Caco-2 (cell line): ENCODE measurements around the gene KRTAP20-2. TPM values are rescaled to one million over a fixed set of nuclear protein-coding genes. Genes with fewer than 3 reads are reported as not detected.

Experiments
- BruUV-seq: library from RNA; stranded (reverse); fragments of 400-500 nt; replicated peaks from 2 replicates; lab custom pipeline; 2021; lab: Mats Ljungman, UMichigan
- CTCF ChIA-PET: fragments of 300-600 bp; sonication (Branson Sonifier 250); formaldehyde crosslinking; loops from one replicate; lab custom pipeline; 2022; ENCODE audit warnings: antibody characterized with exemption; lab: Charles Lee
- POLR2A ChIA-PET: fragments of 300-600 bp; sonication (Branson Sonifier 250); formaldehyde crosslinking; loops from one replicate; lab custom pipeline; 2022; ENCODE audit warnings: antibody characterized with exemption; lab: Charles Lee
- DNase-seq, 2 experiments: peaks; one replicate each; pipeline versions ENCODE4 v3.0.0 to v3.0.0-alpha.2; 2020 to 2022
- H3K27me3 ChIP-seq: replicated peaks from 2 replicates; pipeline ENCODE4 v1.6.0; 2011; ENCODE audit warnings: low read length; ENCODE audit not compliant: control insufficient read depth, insufficient read depth
- H3K36me3 ChIP-seq: 2 replicates; pipeline ENCODE4 v1.5.1; 2011; ENCODE audit warnings: low read length; ENCODE audit not compliant: control insufficient read depth, insufficient read depth
- H3K4me1 ChIP-seq: fragments of 250-450 bp; sonication (Bioruptor Pico); 2 replicates; pipeline ENCODE4 v1.5.1; 2020; ENCODE audit warnings: mild to moderate bottlenecking
- H3K4me3 ChIP-seq: 2 replicates; pipeline ENCODE4 v1.5.1; 2011; ENCODE audit warnings: low read depth, mild to moderate bottlenecking, control low read depth, low read length
- H3K9me3 ChIP-seq: fragments of 250-450 bp; sonication (Bioruptor Pico); 2 replicates; pipeline ENCODE4 v1.5.1; 2020; ENCODE audit warnings: mild to moderate bottlenecking, moderate library complexity
- H3K27ac Mint-ChIP-seq: one replicate; pipeline ENCODE4 v1.8.0; 2022; ENCODE audit warnings: mixed read lengths; ENCODE audit not compliant: unreplicated experiment
- H3K27me3 Mint-ChIP-seq: one replicate; pipeline ENCODE4 v1.8.0; 2022; ENCODE audit warnings: mixed read lengths; ENCODE audit not compliant: insufficient read depth, unreplicated experiment
- H3K36me3 Mint-ChIP-seq: one replicate; pipeline ENCODE4 v1.8.0; 2022; ENCODE audit warnings: mild to moderate bottlenecking, mixed read lengths; ENCODE audit not compliant: insufficient read depth, unreplicated experiment
- H3K4me1 Mint-ChIP-seq: one replicate; pipeline ENCODE4 v1.8.0; 2022; ENCODE audit warnings: low read depth, mixed read lengths; ENCODE audit not compliant: unreplicated experiment
- H3K4me3 Mint-ChIP-seq: one replicate; pipeline ENCODE4 v1.8.0; 2022; ENCODE audit warnings: mild to moderate bottlenecking, moderate library complexity, mixed read lengths; ENCODE audit not compliant: unreplicated experiment
- H3K9me3 Mint-ChIP-seq: one replicate; pipeline ENCODE4 v1.8.0; 2022; ENCODE audit warnings: mixed read lengths; ENCODE audit not compliant: unreplicated experiment
- CTCF ChIP-seq, 2 experiments: fragments of 200-600 bp in 1 of 2; IDR thresholded peaks; 1 replicate in 1 of 2; 2 replicates in 1 of 2; pipeline versions ENCODE4 v1.5.1 to v1.8.0; 2011 to 2022; ENCODE audit warnings: antibody characterized with exemption in 1 of 2, control low read depth in 1 of 2, inconsistent platforms in 1 of 2, low read depth in 1 of 2, low read length in 1 of 2, mild to moderate bottlenecking in 1 of 2, moderate library complexity in 1 of 2; ENCODE audit not compliant: insufficient read depth in 1 of 2, severe bottlenecking in 1 of 2, unreplicated experiment in 1 of 2
- intact Hi-C: fragments of 100-400 bp; cut with micrococcal nuclease; formaldehyde crosslinking; loops from one replicate; pipeline ENCODE4 v1.10.0; 2022; ENCODE audit not compliant: unreplicated experiment
- total RNA-seq: library from RNA; stranded (reverse); gene quantifications from 2 replicates; pipeline ENCODE4 v1.2.3, GENCODE V29; 2022

The KRTAP20-2 gene
- total RNA-seq, 1 experiment from 2014 or later: not detected

GRCh38 chr21:30612132-30612531 is 22.9 kb upstream of the KRTAP20-2 start:
- no peaks in the 10 kb centered on the region for H3K9me3 ChIP-seq
- H3K9me3 Mint-ChIP-seq: peaks cover 8% of the 10 kb centered on the region
- POLR2A ChIA-PET: no interaction called here

GRCh38 chr21:30613836-30614235 is 21.2 kb upstream of the KRTAP20-2 start, which contains the start of gene KRTAP6-1:
Gene KRTAP6-1 (minus strand): TSS chr21:30613930. CDS start chr21:30613904, 26 bp downstream.
- Mint-ChIP-seq H3K27ac (no peak within 1 kb of the TSS), H3K36me3 (no peaks in the 10 kb centered on the region), H3K9me3 (peaks cover 8% of the 10 kb centered on the region), H3K27me3 (no peaks in the 10 kb centered on the region), H3K4me3 (no peak within 1 kb of the TSS), H3K4me1 (no peaks in the 10 kb centered on the region)
- Histone ChIP-seq H3K27me3 (no peaks in the 10 kb centered on the region), H3K4me1 (no peaks in the 10 kb centered on the region), H3K4me3 (no peak within 1 kb of the TSS), H3K9me3 (no peaks in the 10 kb centered on the region), H3K36me3 (no peaks in the 10 kb centered on the region)
- CTCF ChIA-PET: no interaction called here
- no peak for DNase-seq
- no TSS peak for BruUV-seq
- intact Hi-C loops: no loop called here
- no peak for TF ChIP-seq CTCF (IDR thresholded peaks at IDR 0.05; ENCODE audit: insufficient read depth in 1 of 2, low read depth in 1 of 2, low read length in 1 of 2, severe bottlenecking in 1 of 2, unreplicated experiment in 1 of 2)
- POLR2A ChIA-PET: no interaction called here

More at GRCh38 chr21:30612132-30612531, 22.9 kb upstream of the KRTAP20-2 start:
- DNase-seq: no peak
- Histone ChIP-seq H3K36me3 (no peaks in the 10 kb centered on the region), H3K4me3 (no peak overlapping the region), H3K4me1 (no peaks in the 10 kb centered on the region), H3K27me3 (no peaks in the 10 kb centered on the region)
- Mint-ChIP-seq H3K27me3 (no peaks in the 10 kb centered on the region), H3K4me1 (no peaks in the 10 kb centered on the region), H3K36me3 (no peaks in the 10 kb centered on the region), H3K27ac (no peak overlapping the region), H3K4me3 (no peak overlapping the region)
- BruUV-seq: no TSS peak
- CTCF ChIA-PET: no interaction called here
- TF ChIP-seq CTCF (IDR thresholded peaks at IDR 0.05; ENCODE audit: insufficient read depth in 1 of 2, low read depth in 1 of 2, low read length in 1 of 2, severe bottlenecking in 1 of 2, unreplicated experiment in 1 of 2): no peak
- intact Hi-C loops: no loop called here

DNA sequence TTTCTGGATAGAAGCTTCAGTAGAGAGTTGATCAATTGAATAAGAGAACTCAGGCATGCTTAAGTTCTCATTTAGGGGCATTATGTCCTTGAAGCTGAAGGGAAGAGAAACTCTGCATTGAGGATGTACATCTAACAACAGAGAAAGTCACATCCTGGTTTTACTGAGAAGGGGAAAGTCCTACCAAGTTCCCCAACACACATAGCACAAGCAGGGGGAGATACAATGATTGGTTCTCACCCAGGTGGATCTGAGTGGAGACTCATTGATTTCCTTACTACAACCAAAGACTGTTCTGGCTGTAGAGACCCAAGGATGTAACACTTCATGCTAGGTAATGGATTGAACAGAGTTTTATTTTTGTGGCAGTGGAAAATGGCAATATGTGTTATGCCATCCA is 19.8 kb upstream of the KRTAP20-2 start:
- no TSS peak for BruUV-seq
- H3K36me3 ChIP-seq: no peaks in the 10 kb centered on the region
- TF ChIP-seq CTCF (IDR thresholded peaks at IDR 0.05; ENCODE audit: insufficient read depth in 1 of 2, low read depth in 1 of 2, low read length in 1 of 2, severe bottlenecking in 1 of 2, unreplicated experiment in 1 of 2): no peak
- CTCF ChIA-PET: no interaction called here
- Mint-ChIP-seq H3K4me3 (no peak overlapping the region), H3K36me3 (no peaks in the 10 kb centered on the region), H3K9me3 (peaks cover 8% of the 10 kb centered on the region), H3K27ac (no peak overlapping the region), H3K27me3 (no peaks in the 10 kb centered on the region), H3K4me1 (no peaks in the 10 kb centered on the region)
- no peak overlapping the region for H3K4me3 ChIP-seq
- DNase-seq: no peak
- H3K4me1 ChIP-seq: no peaks in the 10 kb centered on the region
- no peaks in the 10 kb centered on the region for H3K9me3 ChIP-seq
- intact Hi-C loops: no loop called here
- POLR2A ChIA-PET: no interaction called here
- no peaks in the 10 kb centered on the region for H3K27me3 ChIP-seq
